A673 (cell line): ENCODE measurements around the gene CGNL1. TPM values are rescaled to one million over a fixed set of nuclear protein-coding genes. Genes with fewer than 3 reads are reported as not detected.

Experiments used
- BruUV-seq: library from RNA; stranded (reverse); fragments of 400-500 nt; replicated peaks from 2 replicates; lab custom pipeline; 2021; lab: Mats Ljungman, UMichigan
- CTCF ChIA-PET: fragments of 300-600 bp; sonication (Branson Sonifier 250); formaldehyde crosslinking; loops from one replicate; lab custom pipeline; 2022; ENCODE audit warnings: antibody characterized with exemption; lab: Charles Lee
- POLR2A ChIA-PET: fragments of 300-600 bp; sonication (Branson Sonifier 250); formaldehyde crosslinking; loops from one replicate; lab custom pipeline; 2022; ENCODE audit warnings: antibody characterized with exemption; ENCODE audit not compliant: low non-redundant PET; lab: Charles Lee
- DNase-seq: peaks from one replicate; pipeline ENCODE4 v3.0.0-alpha.2; 2015; ENCODE audit warnings: low spot score
- H3K27ac ChIP-seq: fragments of 200-600 bp; sonication (generic); 2 replicates; pipeline ENCODE4 v1.5.1; 2016; ENCODE audit warnings: mixed run types, low read depth, mild to moderate bottlenecking, mixed read lengths, antibody characterized with exemption, low read length; ENCODE audit not compliant: poor library complexity, severe bottlenecking
- H3K27me3 ChIP-seq: fragments of 200-600 bp; sonication (generic); replicated peaks from 2 replicates; pipeline ENCODE4 v1.6.1; 2017; ENCODE audit warnings: mixed run types, low read depth, mild to moderate bottlenecking, mixed read lengths, antibody characterized with exemption, low read length; ENCODE audit not compliant: insufficient read depth, poor library complexity
- H3K36me3 ChIP-seq: fragments of 200-600 bp; sonication (generic); 2 replicates; pipeline ENCODE4 v1.6.1; 2016; ENCODE audit warnings: mixed run types, mild to moderate bottlenecking, mixed read lengths, antibody characterized with exemption, low read length; ENCODE audit not compliant: insufficient read depth, poor library complexity, severe bottlenecking
- H3K4me1 ChIP-seq: fragments of 200-600 bp; sonication (generic); 2 replicates; pipeline ENCODE4 v1.6.1; 2017; ENCODE audit warnings: mixed run types, mild to moderate bottlenecking, mixed read lengths, antibody characterized with exemption, low read length; ENCODE audit not compliant: insufficient read depth, poor library complexity, severe bottlenecking
- H3K4me3 ChIP-seq: fragments of 200-600 bp; sonication (generic); 2 replicates; pipeline ENCODE4 v1.5.1; 2016; ENCODE audit warnings: low read depth, mixed run types, mild to moderate bottlenecking, mixed read lengths, low read length; ENCODE audit not compliant: poor library complexity, severe bottlenecking
- H3K9me3 ChIP-seq: fragments of 200-600 bp; sonication (generic); 2 replicates; pipeline ENCODE4 v1.6.1; 2016; ENCODE audit warnings: mixed run types, low read depth, mild to moderate bottlenecking, mixed read lengths, antibody characterized with exemption, low read length; ENCODE audit not compliant: poor library complexity, severe bottlenecking
- CTCF ChIP-seq: fragments of 300-800, 200-600 bp; sonication (generic); conservative IDR thresholded peaks from 2 replicates; pipeline ENCODE4 v1.5.1; 2017; ENCODE audit warnings: low read depth, mild to moderate bottlenecking, antibody characterized with exemption, low read length, moderate library complexity, mixed read lengths
- EZH2 ChIP-seq: fragments of 200-600 bp; sonication (generic); IDR thresholded peaks from 2 replicates; pipeline ENCODE4 v1.6.1; 2017; ENCODE audit warnings: borderline replicate concordance, low read depth, mild to moderate bottlenecking, mixed read lengths, antibody characterized with exemption, low read length; ENCODE audit not compliant: poor library complexity, severe bottlenecking
- intact Hi-C: fragments of 100-400 bp; cut with micrococcal nuclease; formaldehyde crosslinking; loops from one replicate; pipeline ENCODE4 v1.10.0; 2022; ENCODE audit not compliant: unreplicated experiment
- total RNA-seq: library from RNA; stranded (reverse); gene quantifications from 2 replicates; pipeline ENCODE4 v1.2.3, GENCODE V29; 2021

The CGNL1 gene
- total RNA-seq, 1 experiment from 2014 or later: 0.58 TPM

GRCh38 chr15:57583282-57583681, 207.0 kb downstream of the CGNL1 start:
- no peaks in the 10 kb centered on the region for H3K4me1 ChIP-seq
- CTCF ChIA-PET: no interaction called here
- DNase-seq: no peak
- H3K36me3 ChIP-seq: no peaks in the 10 kb centered on the region
- intact Hi-C loops: no loop called here
- POLR2A ChIA-PET: no interaction called here
- peaks cover 6% of the 10 kb centered on the region for H3K27me3 ChIP-seq
- no peak overlapping the region for H3K4me3 ChIP-seq
- TF ChIP-seq CTCF: no peak
- TF ChIP-seq EZH2: no peak
- no TSS peak for BruUV-seq
- no peak overlapping the region for H3K27ac ChIP-seq
- H3K9me3 ChIP-seq: no peaks in the 10 kb centered on the region

GRCh38 chr15:57583720-57584119, 207.4 kb downstream of the CGNL1 start:
- POLR2A ChIA-PET: no interaction called here
- BruUV-seq: no TSS peak
- TF ChIP-seq EZH2 (no peak), CTCF (no peak)
- no peak overlapping the region for H3K4me3 ChIP-seq
- peaks cover 6% of the 10 kb centered on the region for H3K27me3 ChIP-seq
- CTCF ChIA-PET: no interaction called here
- no peaks in the 10 kb centered on the region for H3K4me1 ChIP-seq
- intact Hi-C loops: no loop called here
- no peak overlapping the region for H3K27ac ChIP-seq
- DNase-seq: no peak
- no peaks in the 10 kb centered on the region for H3K9me3 ChIP-seq
- H3K36me3 ChIP-seq: no peaks in the 10 kb centered on the region

- ChIA-PET CTCF (interaction anchor here (0.7 kb wide), 1 partner anchor 21 kb away, joined by 3 read pairs; no protein-coding TSS in a partner anchor), POLR2A (no interaction called here)
- Histone ChIP-seq H3K9me3 (no peaks in the 10 kb centered on the region), H3K36me3 (no peaks in the 10 kb centered on the region), H3K4me1 (no peaks in the 10 kb centered on the region), H3K27me3 (peaks cover 2% of the 10 kb centered on the region), H3K4me3 (no peak overlapping the region), H3K27ac (no peak overlapping the region)
- DNase-seq: no peak
- no TSS peak for BruUV-seq
- intact Hi-C loops: no loop called here
- TF ChIP-seq EZH2 (no peak), CTCF (no peak)
Observed at GRCh38 chr15:57586661-57587424, 210.5 kb downstream of the CGNL1 start.
